ENCODE data around the gene HID1. TPM values are rescaled to one million over a fixed set of nuclear protein-coding genes. Genes with fewer than 3 reads are reported as not detected.

The HID1 gene
- total RNA-seq, 1 donor from 2014 or later: 2.6 TPM

- Histone ChIP-seq H3K27ac (ENCODE audit: low read depth, low read length) (no peak overlapping the region), H3K9ac (ENCODE audit: low read length) (no peak overlapping the region), H3K27me3 (ENCODE audit: insufficient read depth, low read length) (peaks cover 16% of the 10 kb centered on the region), H3K4me3 (ENCODE audit: insufficient read depth, low read depth, low read length) (no peak overlapping the region), H2AFZ (ENCODE audit: low read depth, low read length) (no peak overlapping the region), H3K9me3 (ENCODE audit: insufficient read depth, low read depth, low read length) (no peaks in the 10 kb centered on the region), H3K36me3 (ENCODE audit: insufficient read depth, low read length) (no peaks in the 10 kb centered on the region), H3K4me2 (ENCODE audit: low read length) (no peak overlapping the region), H3K79me2 (ENCODE audit: insufficient read depth, low read length) (no peaks in the 10 kb centered on the region), H3K4me1 (ENCODE audit: insufficient read depth, low read length) (no peaks in the 10 kb centered on the region), H4K20me1 (ENCODE audit: insufficient read depth, low read length) (no peaks in the 10 kb centered on the region)
- Mint-ChIP-seq H3K27me3 (ENCODE audit: low read depth, unreplicated experiment) (peaks cover 48% of the 10 kb centered on the region), H3K27ac (ENCODE audit: unreplicated experiment) (no peak overlapping the region), H3K36me3 (ENCODE audit: low read depth, unreplicated experiment) (no peaks in the 10 kb centered on the region), H3K4me1 (ENCODE audit: low read depth, unreplicated experiment) (no peaks in the 10 kb centered on the region), H3K4me3 (ENCODE audit: unreplicated experiment) (no peak overlapping the region), H3K9me3 (ENCODE audit: unreplicated experiment) (no peaks in the 10 kb centered on the region)
- DNase-seq (ENCODE audit: low read depth) (no peak), FAIRE-seq (no peak)
- no peak for TF ChIP-seq EZH2 (IDR thresholded peaks at IDR 0.05; ENCODE audit: insufficient read depth, low read length)
- TF ChIP-seq, protein P1, sequence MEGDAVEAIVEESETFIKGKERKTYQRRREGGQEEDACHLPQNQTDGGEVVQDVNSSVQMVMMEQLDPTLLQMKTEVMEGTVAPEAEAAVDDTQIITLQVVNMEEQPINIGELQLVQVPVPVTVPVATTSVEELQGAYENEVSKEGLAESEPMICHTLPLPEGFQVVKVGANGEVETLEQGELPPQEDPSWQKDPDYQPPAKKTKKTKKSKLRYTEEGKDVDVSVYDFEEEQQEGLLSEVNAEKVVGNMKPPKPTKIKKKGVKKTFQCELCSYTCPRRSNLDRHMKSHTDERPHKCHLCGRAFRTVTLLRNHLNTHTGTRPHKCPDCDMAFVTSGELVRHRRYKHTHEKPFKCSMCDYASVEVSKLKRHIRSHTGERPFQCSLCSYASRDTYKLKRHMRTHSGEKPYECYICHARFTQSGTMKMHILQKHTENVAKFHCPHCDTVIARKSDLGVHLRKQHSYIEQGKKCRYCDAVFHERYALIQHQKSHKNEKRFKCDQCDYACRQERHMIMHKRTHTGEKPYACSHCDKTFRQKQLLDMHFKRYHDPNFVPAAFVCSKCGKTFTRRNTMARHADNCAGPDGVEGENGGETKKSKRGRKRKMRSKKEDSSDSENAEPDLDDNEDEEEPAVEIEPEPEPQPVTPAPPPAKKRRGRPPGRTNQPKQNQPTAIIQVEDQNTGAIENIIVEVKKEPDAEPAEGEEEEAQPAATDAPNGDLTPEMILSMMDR (IDR thresholded peaks at IDR 0.05; ENCODE audit: insufficient read depth, low read depth, low read length): no peak
Measured at GRCh38 chr17:74975943-74976342, 3.4 kb upstream of the HID1 start.

- FAIRE-seq: no peak
- Histone ChIP-seq H3K4me2 (ENCODE audit: low read length) (peak overlapping the region; percentile 79), H3K27ac (ENCODE audit: low read depth, low read length) (no peak overlapping the region), H2AFZ (ENCODE audit: low read depth, low read length) (peak overlapping the region; percentile 32), H3K9ac (ENCODE audit: low read length) (no peak overlapping the region), H3K79me2 (ENCODE audit: insufficient read depth, low read length) (no peaks in the 10 kb centered on the region), H3K4me3 (ENCODE audit: insufficient read depth, low read depth, low read length) (no peak overlapping the region), H4K20me1 (ENCODE audit: insufficient read depth, low read length) (no peaks in the 10 kb centered on the region), H3K27me3 (ENCODE audit: insufficient read depth, low read length) (peaks cover 16% of the 10 kb centered on the region), H3K36me3 (ENCODE audit: insufficient read depth, low read length) (no peaks in the 10 kb centered on the region), H3K9me3 (ENCODE audit: insufficient read depth, low read depth, low read length) (no peaks in the 10 kb centered on the region), H3K4me1 (ENCODE audit: insufficient read depth, low read length) (no peaks in the 10 kb centered on the region)
- peak; percentile 78 for TF ChIP-seq EZH2 (IDR thresholded peaks at IDR 0.05; ENCODE audit: insufficient read depth, low read length)
- TF ChIP-seq, protein P1 (IDR thresholded peaks at IDR 0.05; ENCODE audit: insufficient read depth, low read depth, low read length): no peak
- DNase-seq (ENCODE audit: low read depth): no peak
- peak overlapping the region; percentile 73 for H3K4me3 Mint-ChIP-seq (ENCODE audit: unreplicated experiment)
- H3K36me3 Mint-ChIP-seq (ENCODE audit: low read depth, unreplicated experiment): no peaks in the 10 kb centered on the region
- peaks cover 55% of the 10 kb centered on the region for H3K27me3 Mint-ChIP-seq (ENCODE audit: low read depth, unreplicated experiment)
- H3K27ac Mint-ChIP-seq (ENCODE audit: unreplicated experiment): no peak overlapping the region
- no peaks in the 10 kb centered on the region for H3K4me1 Mint-ChIP-seq (ENCODE audit: low read depth, unreplicated experiment)
- no peaks in the 10 kb centered on the region for H3K9me3 Mint-ChIP-seq (ENCODE audit: unreplicated experiment)
Measured at GRCh38 chr17:74972973-74973328, 392 bp upstream of the HID1 start.

GRCh38 chr17:74971842-74972106 is 785 bp downstream of the HID1 start:
- no peak for FAIRE-seq
- TF ChIP-seq EZH2 (IDR thresholded peaks at IDR 0.05; ENCODE audit: insufficient read depth, low read length): no peak
- TF ChIP-seq, protein P1 (IDR thresholded peaks at IDR 0.05; ENCODE audit: insufficient read depth, low read depth, low read length): no peak
- no peaks in the 10 kb centered on the region for H3K9me3 Mint-ChIP-seq (ENCODE audit: unreplicated experiment)
- no peaks in the 10 kb centered on the region for H3K36me3 Mint-ChIP-seq (ENCODE audit: low read depth, unreplicated experiment)
- no peak overlapping the region for H3K27ac ChIP-seq (ENCODE audit: low read depth, low read length)
- H3K27me3 Mint-ChIP-seq (ENCODE audit: low read depth, unreplicated experiment): peaks cover 52% of the 10 kb centered on the region
- H3K36me3 ChIP-seq (ENCODE audit: insufficient read depth, low read length): no peaks in the 10 kb centered on the region
- no peaks in the 10 kb centered on the region for H3K9me3 ChIP-seq (ENCODE audit: insufficient read depth, low read depth, low read length)
- no peaks in the 10 kb centered on the region for H3K4me1 Mint-ChIP-seq (ENCODE audit: low read depth, unreplicated experiment)
- no peak overlapping the region for H3K27ac Mint-ChIP-seq (ENCODE audit: unreplicated experiment)
- H4K20me1 ChIP-seq (ENCODE audit: insufficient read depth, low read length): no peaks in the 10 kb centered on the region
- no peak overlapping the region for H2AFZ ChIP-seq (ENCODE audit: low read depth, low read length)
- H3K4me3 ChIP-seq (ENCODE audit: insufficient read depth, low read depth, low read length): no peak overlapping the region
- no peak overlapping the region for H3K4me3 Mint-ChIP-seq (ENCODE audit: unreplicated experiment)
- no peak overlapping the region for H3K9ac ChIP-seq (ENCODE audit: low read length)
- H3K79me2 ChIP-seq (ENCODE audit: insufficient read depth, low read length): no peaks in the 10 kb centered on the region
- peak overlapping the region; percentile 79 for H3K4me2 ChIP-seq (ENCODE audit: low read length)
- DNase-seq (ENCODE audit: low read depth): no peak
- H3K27me3 ChIP-seq (ENCODE audit: insufficient read depth, low read length): peaks cover 16% of the 10 kb centered on the region
- H3K4me1 ChIP-seq (ENCODE audit: insufficient read depth, low read length): no peaks in the 10 kb centered on the region
